HCT116 (cell line): ENCODE data around the gene RAB19. TPM values are rescaled to one million over a fixed set of nuclear protein-coding genes. Genes with fewer than 3 reads are reported as not detected.

ENCODE experiments used
- ATAC-seq: fragments of 200-7000 bp; cut with Tn5 transposase; 2 replicates; pipeline ENCODE4 v1.9.1; 2020; ENCODE audit warnings: mild to moderate bottlenecking, moderate library complexity
- BruUV-seq: library from RNA; stranded (reverse); fragments of 400-500 nt; replicated peaks from 2 replicates; lab custom pipeline; 2021; lab: Mats Ljungman, UMichigan
- CTCF ChIA-PET: fragments of 300-600 bp; sonication (Branson Sonifier 250); formaldehyde crosslinking; loops from one replicate; lab custom pipeline; 2021; ENCODE audit warnings: antibody characterized with exemption; lab: Charles Lee
- POLR2A ChIA-PET: fragments of 300-600, 350-600 bp; sonication (Branson Sonifier 250); formaldehyde crosslinking; loops from one replicate; lab custom pipeline; 2021; ENCODE audit warnings: antibody characterized with exemption; lab: Charles Lee
- RAD21 ChIA-PET, 2 experiments: fragments of 300-600 bp; sonication (Branson Sonifier 250); formaldehyde crosslinking; loops; one replicate each; lab custom pipeline; 2023; ENCODE audit warnings: low total read pairs in 2 of 2; ENCODE audit not compliant: uncharacterized antibody in 2 of 2, unreplicated experiment in 2 of 2, low non-redundant PET in 1 of 2; lab: Charles Lee
- DNase-seq: peaks from one replicate; pipeline ENCODE4 v3.0.0-alpha.2; 2010; ENCODE audit warnings: low read depth, low spot score
- H2AFZ ChIP-seq: fragments of 200-600 bp; shearing (Covaris generic), sonication (generic); 2 replicates; pipeline ENCODE4 v1.6.1; 2017; ENCODE audit warnings: low read depth, mixed run types, mixed read lengths, antibody characterized with exemption, low read length; ENCODE audit not compliant: poor library complexity, severe bottlenecking
- H3K27ac ChIP-seq: 2 replicates; pipeline ENCODE4 v1.5.1; 2012; ENCODE audit warnings: low read depth, low read length
- H3K27me3 ChIP-seq: fragments of 200-600 bp; sonication (generic); 2 replicates; pipeline ENCODE4 v1.6.1; 2016; ENCODE audit warnings: mixed run types, low read length, mixed read lengths; ENCODE audit not compliant: insufficient read depth
- H3K36me3 ChIP-seq, 2 experiments: fragments of 200-500 bp in 1 of 2; fragments of 200-600 bp in 1 of 2; sonication (Bioruptor generic) in 1 of 2; sonication (generic) in 1 of 2; 2 replicates each; pipeline versions ENCODE4 v1.5.1 to v1.6.1; 2014 to 2016; ENCODE audit warnings: low read length in 2 of 2, inconsistent platforms in 1 of 2, mixed read lengths in 1 of 2, mixed run types in 1 of 2; ENCODE audit not compliant: insufficient read depth in 2 of 2, control insufficient read depth in 1 of 2
- H3K4me1 ChIP-seq, 2 experiments: fragments of 200-600 bp in 1 of 2; sonication (generic) in 1 of 2; 2 replicates each; pipeline versions ENCODE4 v1.5.1 to v1.6.1; 2012 to 2017; ENCODE audit warnings: low read length in 2 of 2, inconsistent platforms in 1 of 2, mild to moderate bottlenecking in 1 of 2, mixed read lengths in 1 of 2, mixed run types in 1 of 2, moderate library complexity in 1 of 2; ENCODE audit not compliant: insufficient read depth in 2 of 2, control insufficient read depth in 1 of 2
- H3K4me2 ChIP-seq: fragments of 200-600 bp; sonication (generic); 2 replicates; pipeline ENCODE4 v1.6.1; 2017; ENCODE audit warnings: mixed run types, low read length, mixed read lengths
- H3K4me3 ChIP-seq, 2 experiments: fragments of 200-600 bp in 1 of 2; sonication (generic) in 1 of 2; replicated peaks in 1 of 2; 2 replicates each; pipeline ENCODE4 v1.5.1; 2011 to 2016; ENCODE audit warnings: low read length in 2 of 2, control low read depth in 1 of 2, low read depth in 1 of 2, mild to moderate bottlenecking in 1 of 2, mixed read lengths in 1 of 2, mixed run types in 1 of 2
- H3K79me2 ChIP-seq: fragments of 200-600 bp; sonication (generic); 2 replicates; pipeline ENCODE4 v1.6.1; 2017; ENCODE audit warnings: mild to moderate bottlenecking, mixed run types, low read length, moderate library complexity, mixed read lengths; ENCODE audit not compliant: insufficient read depth
- H3K9ac ChIP-seq: fragments of 200-600 bp; sonication (generic); 2 replicates; pipeline ENCODE4 v1.6.1; 2016; ENCODE audit warnings: low read length, mixed read lengths
- H3K9me2 ChIP-seq: fragments of 200-600 bp; sonication (generic), shearing (Covaris generic); 2 replicates; pipeline ENCODE4 v1.6.1; 2017; ENCODE audit warnings: mixed run types, mild to moderate bottlenecking, moderate library complexity; ENCODE audit not compliant: insufficient read depth
- H3K9me3 ChIP-seq, 2 experiments: fragments of 200-500 bp in 1 of 2; fragments of 200-600 bp in 1 of 2; sonication (Bioruptor generic) in 1 of 2; sonication (generic) in 1 of 2; 2 replicates each; pipeline ENCODE4 v1.6.1; 2014 to 2017; ENCODE audit warnings: low read length in 2 of 2, mixed read lengths in 2 of 2, inconsistent platforms in 1 of 2, low read depth in 1 of 2, mild to moderate bottlenecking in 1 of 2, mixed run types in 1 of 2, moderate library complexity in 1 of 2; ENCODE audit not compliant: control insufficient read depth in 1 of 2, insufficient read depth in 1 of 2
- H4K20me1 ChIP-seq: fragments of 200-600 bp; sonication (generic), shearing (Covaris generic); 2 replicates; pipeline ENCODE4 v1.6.1; 2017; ENCODE audit warnings: mixed run types, mild to moderate bottlenecking, moderate library complexity; ENCODE audit not compliant: insufficient read depth
- CBX3 ChIP-seq: IDR thresholded peaks from 2 replicates; pipeline ENCODE4 v1.6.1; 2012; ENCODE audit warnings: low read depth
- CTCF ChIP-seq, 3 experiments: fragments of 200-600 bp in 1 of 3; sonication (generic) in 1 of 3; IDR thresholded peaks in 2 of 3; conservative IDR thresholded peaks in 1 of 3; 2 replicates each; pipeline ENCODE4 v1.5.1; 2012 to 2017; ENCODE audit warnings: low read depth in 2 of 3, low read length in 2 of 3, antibody characterized with exemption in 1 of 3, borderline replicate concordance in 1 of 3, control low read depth in 1 of 3, mild to moderate bottlenecking in 1 of 3, mixed read lengths in 1 of 3, mixed run types in 1 of 3, moderate library complexity in 1 of 3; ENCODE audit not compliant: insufficient read depth in 1 of 3
- EGR1 ChIP-seq: IDR thresholded peaks from 2 replicates; pipeline ENCODE4 v1.6.1; 2012; ENCODE audit warnings: low read depth
- EZH2 ChIP-seq: fragments of 200-600 bp; sonication (generic); IDR thresholded peaks from 2 replicates; pipeline ENCODE4 v1.6.1; 2017; ENCODE audit warnings: antibody characterized with exemption, mixed run types
- POLR2A ChIP-seq: IDR thresholded peaks from 2 replicates; pipeline ENCODE4 v1.7.0; 2011; ENCODE audit warnings: borderline replicate concordance; ENCODE audit not compliant: insufficient read depth, insufficient read length; ENCODE audit errors: extremely low read depth
- POLR2AphosphoS5 ChIP-seq: IDR thresholded peaks from 2 replicates; pipeline ENCODE4 v1.6.1; 2011; ENCODE audit warnings: mild to moderate bottlenecking, low read depth, low read length, moderate library complexity
- TCF7L2 ChIP-seq: IDR thresholded peaks from 2 replicates; pipeline ENCODE4 v1.7.0; 2011; ENCODE audit warnings: borderline replicate concordance, inconsistent platforms; ENCODE audit not compliant: insufficient read depth, insufficient read length; ENCODE audit errors: extremely low read depth
- ZNF274 ChIP-seq: fragments of 200-500 bp; sonication (Bioruptor generic); IDR thresholded peaks from 2 replicates; pipeline ENCODE4 v1.6.1; 2014; ENCODE audit warnings: mild to moderate bottlenecking, low read depth, low read length, inconsistent platforms
- intact Hi-C: fragments of 100-400 bp; cut with micrococcal nuclease; formaldehyde crosslinking; loops from 2 replicates; pipeline ENCODE4 v1.10.0; 2022
- total RNA-seq: library from RNA; stranded (reverse); gene quantifications from one replicate; pipeline ENCODE4 v1.2.1, GENCODE V29; 2021; ENCODE audit not compliant: unreplicated experiment

The RAB19 gene
- total RNA-seq, 1 experiment from 2014 or later = 2.6 TPM

DNA sequence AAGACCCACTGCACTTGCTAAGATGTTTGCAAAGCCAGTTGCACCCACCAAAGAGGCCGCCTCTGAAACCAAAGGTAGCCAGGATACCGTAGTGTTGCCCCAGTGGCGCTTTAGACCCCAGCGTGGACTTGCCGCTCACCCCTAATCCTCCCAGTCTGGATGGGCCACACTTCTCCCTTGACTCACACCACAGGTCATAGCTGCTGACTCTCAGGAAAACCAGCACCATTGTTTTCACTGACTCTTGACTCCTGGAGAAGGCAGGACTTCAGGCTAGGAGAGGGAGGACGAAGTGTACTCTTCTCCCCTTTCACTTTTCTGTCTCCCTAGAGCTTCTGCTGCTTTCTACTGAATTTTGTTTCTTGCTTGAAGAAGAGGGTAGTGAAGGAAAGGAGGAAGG, 22.3 kb downstream of the RAB19 start:
- ChIA-PET RAD21 (no interaction called here), CTCF (no interaction called here), POLR2A (interaction anchor here (0.8 kb wide), 1 partner anchor 654 kb away, joined by 4 read pairs; no protein-coding TSS in a partner anchor)
- no peaks in the 10 kb centered on the region for H3K79me2 ChIP-seq
- H3K27ac ChIP-seq = no peak overlapping the region
- no peak overlapping the region for H3K4me3 ChIP-seq
- no peaks in the 10 kb centered on the region for H3K9me3 ChIP-seq
- no peaks in the 10 kb centered on the region for H3K27me3 ChIP-seq
- intact Hi-C loops = no loop called here
- DNase-seq (no peak), ATAC-seq (no peak)
- H2AFZ ChIP-seq = no peak overlapping the region
- no peak overlapping the region for H3K4me2 ChIP-seq
- no peaks in the 10 kb centered on the region for H3K9me2 ChIP-seq
- no TSS peak for BruUV-seq
- no peaks in the 10 kb centered on the region for H4K20me1 ChIP-seq
- no peaks in the 10 kb centered on the region for H3K36me3 ChIP-seq
- TF ChIP-seq POLR2AphosphoS5 = no peak
- TF ChIP-seq EGR1 = no peak
- TF ChIP-seq EZH2 = no peak
- no peak for TF ChIP-seq CBX3
- no peak for TF ChIP-seq TCF7L2
- no peaks in the 10 kb centered on the region for H3K4me1 ChIP-seq
- no peak overlapping the region for H3K9ac ChIP-seq

DNA sequence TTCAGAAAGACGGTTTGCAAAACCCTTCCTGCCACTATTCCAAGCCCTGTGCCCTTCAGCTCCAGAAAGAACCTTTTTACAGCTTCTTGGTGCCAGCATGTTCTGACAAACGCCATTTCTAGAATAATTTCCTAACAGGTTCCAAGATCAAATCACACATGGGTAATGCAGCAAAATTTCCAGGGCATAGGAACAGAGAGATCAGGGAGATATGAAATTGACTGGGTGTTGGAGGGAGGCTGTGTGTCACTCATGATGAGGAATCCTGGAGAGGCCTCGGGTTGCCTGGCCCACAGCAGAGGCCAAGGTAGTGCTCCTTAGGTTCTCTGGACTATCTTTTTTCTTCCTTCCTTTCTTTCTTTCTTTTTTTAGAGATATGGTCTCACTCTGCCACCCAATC, 29.5 kb downstream of the RAB19 start:
- Histone ChIP-seq H3K79me2 (no peaks in the 10 kb centered on the region), H3K4me2 (no peak overlapping the region), H3K4me3 (no peak overlapping the region), H3K4me1 (no peaks in the 10 kb centered on the region), H4K20me1 (no peaks in the 10 kb centered on the region), H3K9ac (no peak overlapping the region), H3K9me2 (no peaks in the 10 kb centered on the region), H3K9me3 (no peaks in the 10 kb centered on the region), H2AFZ (no peak overlapping the region), H3K36me3 (no peaks in the 10 kb centered on the region), H3K27me3 (no peaks in the 10 kb centered on the region), H3K27ac (no peak overlapping the region)
- intact Hi-C loops = no loop called here
- RAD21 ChIA-PET = no interaction called here
- TF ChIP-seq ZNF274 = no peak
- TF ChIP-seq CTCF (IDR thresholded peaks at IDR 0.05 in 2 of 3, conservative IDR thresholded peaks at IDR 0.05 in 1 of 3; ENCODE audit: borderline replicate concordance in 1 of 3, insufficient read depth in 1 of 3, low read depth in 2 of 3, low read length in 2 of 3) = no peak
- no peak for TF ChIP-seq POLR2A
- BruUV-seq = no TSS peak
- CTCF ChIA-PET = interaction anchor here (0.7 kb wide), 1 partner anchor 10 kb away, joined by 3 read pairs; no protein-coding TSS in a partner anchor
- no peak for ATAC-seq
- POLR2A ChIA-PET = no interaction called here
- DNase-seq = no peak
